Neural progenitor cell (in vitro differentiated cells): ENCODE results near the gene EPS8. TPM values are rescaled to one million over a fixed set of nuclear protein-coding genes. Genes with fewer than 3 reads are reported as not detected.

Experiments used
- DNase-seq: peaks from one replicate; pipeline ENCODE4 v3.0.0-alpha.2; 2016; ENCODE audit warnings: low spot score
- H2AFZ ChIP-seq: fragments of 200-600 bp; sonication (generic); replicated peaks from 2 replicates; pipeline ENCODE4 v1.6.1; 2016; ENCODE audit warnings: antibody characterized with exemption
- H3F3A ChIP-seq: fragments of 200-600 bp; sonication (generic); 2 replicates; pipeline ENCODE4 v1.6.1; 2016; ENCODE audit warnings: antibody characterized with exemption, low read depth
- H3K27ac ChIP-seq: fragments of 200-600 bp; sonication (generic); 2 replicates; pipeline ENCODE4 v1.5.1; 2016; ENCODE audit warnings: mild to moderate bottlenecking
- H3K27me3 ChIP-seq: fragments of 200-600 bp; sonication (generic); 2 replicates; pipeline ENCODE4 v1.6.1; 2016; ENCODE audit warnings: mild to moderate bottlenecking, moderate library complexity
- H3K36me3 ChIP-seq: fragments of 200-600 bp; sonication (generic); 2 replicates; pipeline ENCODE4 v1.5.1; 2016
- H3K4me1 ChIP-seq: fragments of 200-600 bp; sonication (generic); 2 replicates; pipeline ENCODE4 v1.6.1; 2016; ENCODE audit warnings: mixed run types
- H3K4me2 ChIP-seq: fragments of 200-600 bp; sonication (generic); 2 replicates; pipeline ENCODE4 v1.6.1; 2016
- H3K4me3 ChIP-seq: fragments of 200-600 bp; sonication (generic); 2 replicates; pipeline ENCODE4 v1.5.1; 2016
- H3K79me2 ChIP-seq: fragments of 200-600 bp; sonication (generic); 2 replicates; pipeline ENCODE4 v1.6.1; 2016; ENCODE audit warnings: low read depth
- H3K9ac ChIP-seq: fragments of 200-600 bp; sonication (generic); 2 replicates; pipeline ENCODE4 v1.6.1; 2016
- H3K9me3 ChIP-seq: fragments of 200-600 bp; sonication (generic); 2 replicates; pipeline ENCODE4 v1.5.1; 2016; ENCODE audit warnings: low read depth
- H4K20me1 ChIP-seq: fragments of 200-600 bp; sonication (generic); 2 replicates; pipeline ENCODE4 v1.6.1; 2016; ENCODE audit warnings: low read depth
- H3K27ac Mint-ChIP-seq: 3 replicates; pipeline ENCODE4 v1.8.0; 2021; ENCODE audit warnings: mixed read lengths
- H3K27me3 Mint-ChIP-seq: 2 replicates; pipeline ENCODE4 v1.8.0; 2022; ENCODE audit warnings: low read depth, mild to moderate bottlenecking, inconsistent platforms, moderate library complexity, mixed read lengths; ENCODE audit not compliant: insufficient read depth
- H3K36me3 Mint-ChIP-seq: 3 replicates; pipeline ENCODE4 v1.8.0; 2021; ENCODE audit warnings: mixed read lengths
- H3K4me1 Mint-ChIP-seq: 3 replicates; pipeline ENCODE4 v1.8.0; 2021; ENCODE audit warnings: mixed read lengths
- H3K4me3 Mint-ChIP-seq: 3 replicates; pipeline ENCODE4 v1.8.0; 2021; ENCODE audit warnings: mild to moderate bottlenecking, moderate library complexity, mixed read lengths
- H3K9me3 Mint-ChIP-seq: 3 replicates; pipeline ENCODE4 v1.8.0; 2020; ENCODE audit warnings: mixed read lengths
- CTCF ChIP-seq: fragments of 200-600 bp; sonication (generic); IDR thresholded peaks from 2 replicates; pipeline ENCODE4 v1.5.1; 2017; ENCODE audit warnings: antibody characterized with exemption, mild to moderate bottlenecking
- EZH2 ChIP-seq: fragments of 200-600 bp; sonication (generic); IDR thresholded peaks from 2 replicates; pipeline ENCODE4 v1.6.1; 2017; ENCODE audit warnings: antibody characterized with exemption, mild to moderate bottlenecking, moderate library complexity
- EZH2phosphoT487 ChIP-seq: fragments of 200-600 bp; sonication (generic); IDR thresholded peaks from 2 replicates; pipeline ENCODE4 v1.6.1; 2017; ENCODE audit warnings: antibody characterized with exemption
- total RNA-seq: library from RNA; depleted of rRNA; stranded (reverse); fragments of >200 nt; gene quantifications from 2 replicates; pipeline ENCODE4 v1.2.3, GENCODE V29; 2015; ENCODE audit warnings: low replicate concordance

EPS8 gene
- total RNA-seq, 1 donor from 2014 or later, result 17.0 TPM

- H3K27me3 ChIP-seq, result no peaks in the 10 kb centered on the region
- no peak for TF ChIP-seq CTCF
- H3K27ac ChIP-seq, result no peak overlapping the region
- H3K4me2 ChIP-seq, result no peak overlapping the region
- no peak overlapping the region for H3K4me3 ChIP-seq
- Mint-ChIP-seq H3K4me3 (no peak overlapping the region), H3K9me3 (no peaks in the 10 kb centered on the region), H3K27ac (no peak overlapping the region), H3K27me3 (no peaks in the 10 kb centered on the region), H3K4me1 (peaks cover 2% of the 10 kb centered on the region), H3K36me3 (peaks cover 20% of the 10 kb centered on the region)
- H3K36me3 ChIP-seq, result no peaks in the 10 kb centered on the region
- H3K9me3 ChIP-seq, result no peaks in the 10 kb centered on the region
- no peaks in the 10 kb centered on the region for H3K4me1 ChIP-seq
- DNase-seq, result no peak
- no peak overlapping the region for H2AFZ ChIP-seq
- no peaks in the 10 kb centered on the region for H4K20me1 ChIP-seq
- no peaks in the 10 kb centered on the region for H3F3A ChIP-seq
- no peaks in the 10 kb centered on the region for H3K79me2 ChIP-seq
- no peak overlapping the region for H3K9ac ChIP-seq
Observed at GRCh38 chr12:15664491-15664890, 124.7 kb downstream of the EPS8 start.

GRCh38 chr12:15662983-15663659 is 126.1 kb downstream of the EPS8 start:
- Histone ChIP-seq H3K36me3 (no peaks in the 10 kb centered on the region), H3K27ac (no peak overlapping the region), H3K4me3 (no peak overlapping the region), H3K9me3 (no peaks in the 10 kb centered on the region), H3F3A (no peaks in the 10 kb centered on the region), H3K4me2 (no peak overlapping the region), H3K9ac (no peak overlapping the region), H2AFZ (no peak overlapping the region), H4K20me1 (no peaks in the 10 kb centered on the region), H3K79me2 (no peaks in the 10 kb centered on the region), H3K4me1 (no peaks in the 10 kb centered on the region), H3K27me3 (no peaks in the 10 kb centered on the region)
- H3K4me1 Mint-ChIP-seq, result no peaks in the 10 kb centered on the region
- H3K27ac Mint-ChIP-seq, result no peak overlapping the region
- no peak overlapping the region for H3K4me3 Mint-ChIP-seq
- no peak for DNase-seq
- no peak for TF ChIP-seq CTCF
- no peak for TF ChIP-seq EZH2phosphoT487
- no peak for TF ChIP-seq EZH2
- no peaks in the 10 kb centered on the region for H3K9me3 Mint-ChIP-seq
- H3K36me3 Mint-ChIP-seq, result peaks cover 21% of the 10 kb centered on the region
- no peaks in the 10 kb centered on the region for H3K27me3 Mint-ChIP-seq

- H3K36me3 ChIP-seq, result no peaks in the 10 kb centered on the region
- no peak overlapping the region for H3K27ac ChIP-seq
- H3K36me3 Mint-ChIP-seq, result peaks cover 26% of the 10 kb centered on the region
- H3K4me1 Mint-ChIP-seq, result no peaks in the 10 kb centered on the region
- H4K20me1 ChIP-seq, result no peaks in the 10 kb centered on the region
- H3K27me3 ChIP-seq, result no peaks in the 10 kb centered on the region
- no peak overlapping the region for H3K4me2 ChIP-seq
- H3K4me3 Mint-ChIP-seq, result no peak overlapping the region
- H3K79me2 ChIP-seq, result no peaks in the 10 kb centered on the region
- no peaks in the 10 kb centered on the region for H3K9me3 ChIP-seq
- no peak overlapping the region for H3K9ac ChIP-seq
- H3K9me3 Mint-ChIP-seq, result no peaks in the 10 kb centered on the region
- H3F3A ChIP-seq, result no peaks in the 10 kb centered on the region
- H3K4me1 ChIP-seq, result no peaks in the 10 kb centered on the region
- no peak for DNase-seq
- H3K27ac Mint-ChIP-seq, result no peak overlapping the region
- no peaks in the 10 kb centered on the region for H3K27me3 Mint-ChIP-seq
- no peak overlapping the region for H2AFZ ChIP-seq
- no peak overlapping the region for H3K4me3 ChIP-seq
- TF ChIP-seq EZH2 (no peak), CTCF (no peak), EZH2phosphoT487 (no peak)
Observed at GRCh38 chr12:15662303-15662980, 126.7 kb downstream of the EPS8 start.
